Esophagus (tissue), 2 donors: ENCODE measurements around the gene HDAC4. TPM values are rescaled to one million over a fixed set of nuclear protein-coding genes. Genes with fewer than 3 reads are reported as not detected.
A peak's percentile ranks its signal among the peaks of the same experiment; 100 is the strongest.

Experiments
- H3K27ac ChIP-seq, 2 donors: one replicate each; pipeline ENCODE4 v1.5.1; 2013; ENCODE audit warnings: low read depth in 2 of 2, mild to moderate bottlenecking in 2 of 2, inconsistent platforms in 1 of 2, low read length in 1 of 2, moderate library complexity in 1 of 2
- H3K27me3 ChIP-seq, 2 donors: one replicate each; pipeline ENCODE4 v1.6.1; 2013; ENCODE audit warnings: low read length in 2 of 2, control low read depth in 1 of 2, mild to moderate bottlenecking in 1 of 2; ENCODE audit not compliant: insufficient read depth in 2 of 2, control insufficient read depth in 1 of 2
- H3K36me3 ChIP-seq, 2 donors: one replicate each; pipeline ENCODE4 v1.6.1; 2013; ENCODE audit warnings: low read length in 1 of 2; ENCODE audit not compliant: control insufficient read depth in 2 of 2, insufficient read depth in 2 of 2
- H3K4me1 ChIP-seq, 2 donors: one replicate each; pipeline ENCODE4 v1.6.1; 2013; ENCODE audit warnings: low read length in 1 of 2; ENCODE audit not compliant: control insufficient read depth in 2 of 2, insufficient read depth in 2 of 2
- H3K4me3 ChIP-seq, 2 donors: one replicate each; pipeline ENCODE4 v1.5.1; 2013; ENCODE audit warnings: low read length in 2 of 2, mild to moderate bottlenecking in 2 of 2, low read depth in 1 of 2, moderate library complexity in 1 of 2
- H3K9me3 ChIP-seq, 2 donors: one replicate each; pipeline ENCODE4 v1.6.1; 2013; ENCODE audit warnings: mild to moderate bottlenecking in 2 of 2, low read depth in 1 of 2, low read length in 1 of 2, moderate library complexity in 1 of 2; ENCODE audit not compliant: control insufficient read depth in 2 of 2, insufficient read depth in 1 of 2
- WGBS, 2 donors: extraction: QIAGEN DNeasy Blood & Tissue Kit; methylation state at CpG; one replicate each; pipeline ENCODE4 v1.1.7; 2013; 5-methylcytosine and 5-hydroxymethylcytosine counted together
- polyA plus RNA-seq, 2 donors: library from polyadenylated mRNA; stranded (reverse); fragments of 200-250 nt; gene quantifications; one replicate each; pipeline ENCODE4 v1.2.3, GENCODE V29; 2013
- donor health status: healthy with polysubstance abuse.
- donor health status: Bipolar disorder and iron deficiency.

The HDAC4 gene
- polyA plus RNA-seq, 2 donors: 5.9 to 10.2 TPM

DNA sequence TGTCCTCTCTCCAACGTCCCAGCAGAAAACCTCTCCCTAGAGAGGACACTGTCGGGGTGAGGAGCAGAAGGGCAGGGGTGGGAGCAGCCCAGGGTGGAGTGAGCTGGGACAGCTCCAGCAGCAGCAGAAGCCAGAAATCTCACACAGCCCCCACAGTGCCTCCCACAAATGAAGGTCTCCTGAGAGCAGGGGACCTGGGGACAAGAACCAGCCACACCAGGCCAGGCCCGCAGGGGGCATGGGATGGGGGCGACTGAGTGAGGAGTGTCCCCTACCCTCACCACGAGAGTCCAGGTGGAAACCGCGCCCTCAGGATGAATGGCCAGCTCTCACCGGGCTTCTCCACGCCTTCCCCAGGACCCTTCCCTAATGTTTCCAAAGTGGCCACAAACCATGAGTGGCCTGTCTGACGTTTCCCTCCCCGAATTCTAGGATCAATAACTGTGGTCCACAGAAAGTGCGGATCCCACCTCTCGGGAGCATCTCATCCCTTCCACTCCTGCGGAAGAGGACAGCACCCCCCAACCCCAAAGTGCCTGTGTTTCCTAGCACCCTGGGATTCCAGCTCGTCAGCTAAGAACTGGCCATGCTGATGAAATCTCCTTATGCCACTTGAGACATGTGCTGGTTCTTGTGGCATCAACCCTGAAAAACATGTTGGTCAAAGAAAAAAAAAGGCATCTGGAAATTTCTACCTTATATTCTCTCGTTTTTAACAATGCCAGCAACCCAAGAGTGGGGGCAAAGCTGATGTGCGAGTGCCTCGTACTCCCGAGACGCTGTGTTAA is 121.1 kb downstream of the HDAC4 start:
- Histone ChIP-seq H3K27ac (peak overlapping the region; percentile 3 to 75), H3K4me3 (no peak overlapping the region), H3K9me3 (no peaks in the 10 kb centered on the region), H3K36me3 (no peaks in the 10 kb centered on the region), H3K27me3 (no peaks in the 10 kb centered on the region), H3K4me1 (peaks cover 23 to 29% of the 10 kb centered on the region in 2 donors)
- WGBS, 2 donors: 79 to 84% methylated on average over 20 of the region's 20 CpGs

DNA sequence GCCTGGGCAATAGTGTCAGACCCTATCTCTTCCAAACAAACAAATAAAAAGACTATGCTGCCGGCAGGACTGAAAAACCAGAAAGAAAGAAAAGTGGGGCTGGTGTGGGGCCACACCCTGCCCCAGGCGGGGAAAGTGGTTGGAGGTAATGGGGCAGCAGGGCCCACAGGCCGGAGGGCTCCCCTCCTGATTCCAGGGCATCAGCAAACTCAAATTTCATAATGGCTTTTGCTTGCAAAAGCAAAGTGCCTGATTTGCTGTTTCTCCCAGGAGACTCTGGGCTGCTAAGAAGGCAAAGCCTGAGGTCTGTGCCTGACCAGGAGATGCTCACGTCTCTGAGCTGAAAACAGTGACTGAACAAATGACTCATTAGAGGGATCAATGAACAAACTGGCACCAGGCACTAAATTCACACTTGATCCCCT is 121.9 kb downstream of the HDAC4 start:
- Histone ChIP-seq H3K27me3 (no peaks in the 10 kb centered on the region), H3K9me3 (no peaks in the 10 kb centered on the region), H3K27ac (peak overlapping the region; percentile 3 to 67), H3K4me3 (no peak overlapping the region), H3K36me3 (no peaks in the 10 kb centered on the region), H3K4me1 (peaks cover 23 to 29% of the 10 kb centered on the region in 2 donors)
- 45 to 65% methylated on average over 4 of the region's 4 CpGs for WGBS, 2 donors

DNA sequence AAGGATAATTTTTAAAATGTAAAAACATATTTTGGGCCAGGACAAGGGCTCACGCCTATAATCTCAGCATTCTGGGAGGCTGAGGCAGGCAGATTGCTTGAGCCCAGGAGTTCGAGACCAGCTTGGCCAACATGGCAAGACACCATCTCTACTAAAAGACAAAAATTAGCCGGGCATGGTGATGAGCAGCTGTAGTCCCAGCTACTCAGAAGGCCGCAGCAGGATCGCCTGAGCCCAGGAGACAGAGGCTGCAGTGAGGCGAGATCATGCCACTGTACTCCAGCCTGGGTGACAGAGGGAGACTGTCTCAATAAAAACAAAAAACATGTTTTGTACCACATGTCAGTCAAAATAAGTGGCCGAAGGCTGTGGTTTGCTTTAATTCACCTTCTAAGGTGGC is 122.5 kb downstream of the HDAC4 start:
- Histone ChIP-seq H3K9me3 (no peaks in the 10 kb centered on the region), H3K36me3 (no peaks in the 10 kb centered on the region), H3K27ac (no peak overlapping the region), H3K4me1 (peaks cover 23 to 29% of the 10 kb centered on the region in 2 donors), H3K4me3 (no peak overlapping the region), H3K27me3 (no peaks in the 10 kb centered on the region)
- WGBS, 2 donors: 89 to 95% methylated on average over 7 of the region's 7 CpGs

DNA sequence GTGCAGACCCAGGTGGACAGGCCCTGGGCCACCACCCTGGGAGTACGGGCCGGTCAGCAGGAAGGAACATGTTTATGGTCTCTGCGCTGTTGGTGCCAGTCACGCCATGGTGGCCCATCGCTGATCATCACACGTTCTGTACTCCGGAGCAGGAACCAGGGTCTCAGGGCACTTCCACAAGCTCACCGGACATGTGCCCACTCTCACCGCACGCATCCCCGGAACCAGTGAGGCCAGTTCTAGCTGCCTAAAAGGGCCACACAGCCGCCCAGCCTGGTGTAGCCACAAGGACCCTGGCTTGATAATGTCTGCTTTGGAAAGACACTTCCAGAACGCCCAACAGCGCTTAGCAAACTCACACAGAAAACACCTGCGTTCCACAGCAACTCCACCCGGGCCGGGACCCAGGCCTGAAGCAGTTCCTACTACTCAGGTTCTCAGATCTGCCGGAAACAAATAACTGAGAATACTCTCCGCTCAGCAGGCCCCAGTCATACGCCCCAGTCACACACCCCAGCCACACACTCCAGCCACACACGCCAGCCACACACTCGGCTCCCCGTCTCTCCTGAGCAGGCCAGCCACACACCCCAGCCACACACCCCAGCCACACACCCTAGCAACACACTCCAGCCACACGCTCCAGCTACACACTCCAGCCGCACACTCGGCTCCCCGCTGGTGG is 123.3 kb downstream of the HDAC4 start:
- H3K4me3 ChIP-seq: no peak overlapping the region
- no peaks in the 10 kb centered on the region for H3K27me3 ChIP-seq
- H3K4me1 ChIP-seq: peaks cover 23 to 29% of the 10 kb centered on the region in 2 donors
- WGBS, 2 donors: 92 to 97% methylated on average over 26 to 27 of the region's 27 CpGs
- no peak overlapping the region for H3K27ac ChIP-seq
- no peaks in the 10 kb centered on the region for H3K9me3 ChIP-seq
- H3K36me3 ChIP-seq: no peaks in the 10 kb centered on the region

DNA sequence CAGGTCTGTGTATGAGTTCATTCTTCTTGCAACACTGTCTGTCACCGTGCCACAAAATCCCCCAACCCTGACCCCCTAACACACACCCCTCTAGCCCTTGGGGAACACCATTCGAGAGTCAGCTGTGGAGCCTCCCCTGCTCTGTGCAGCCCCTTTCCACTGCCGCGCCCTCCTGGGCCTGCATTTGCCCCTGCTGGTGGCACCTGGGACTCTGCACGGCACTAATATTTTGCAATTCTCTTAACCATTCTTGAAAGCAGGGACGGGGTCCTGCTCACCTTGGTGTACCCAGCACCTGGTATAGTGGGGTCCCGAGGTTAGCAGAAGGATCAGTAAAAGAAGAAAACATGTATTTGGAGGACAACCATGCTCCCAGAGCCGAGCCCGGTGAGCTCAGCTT is 124.0 kb downstream of the HDAC4 start:
- Histone ChIP-seq H3K27me3 (no peaks in the 10 kb centered on the region), H3K9me3 (no peaks in the 10 kb centered on the region), H3K36me3 (no peaks in the 10 kb centered on the region), H3K27ac (no peak overlapping the region), H3K4me3 (no peak overlapping the region), H3K4me1 (peaks cover 23 to 29% of the 10 kb centered on the region in 2 donors)
- 92 to 93% methylated on average over 9 of the region's 9 CpGs for WGBS, 2 donors

DNA sequence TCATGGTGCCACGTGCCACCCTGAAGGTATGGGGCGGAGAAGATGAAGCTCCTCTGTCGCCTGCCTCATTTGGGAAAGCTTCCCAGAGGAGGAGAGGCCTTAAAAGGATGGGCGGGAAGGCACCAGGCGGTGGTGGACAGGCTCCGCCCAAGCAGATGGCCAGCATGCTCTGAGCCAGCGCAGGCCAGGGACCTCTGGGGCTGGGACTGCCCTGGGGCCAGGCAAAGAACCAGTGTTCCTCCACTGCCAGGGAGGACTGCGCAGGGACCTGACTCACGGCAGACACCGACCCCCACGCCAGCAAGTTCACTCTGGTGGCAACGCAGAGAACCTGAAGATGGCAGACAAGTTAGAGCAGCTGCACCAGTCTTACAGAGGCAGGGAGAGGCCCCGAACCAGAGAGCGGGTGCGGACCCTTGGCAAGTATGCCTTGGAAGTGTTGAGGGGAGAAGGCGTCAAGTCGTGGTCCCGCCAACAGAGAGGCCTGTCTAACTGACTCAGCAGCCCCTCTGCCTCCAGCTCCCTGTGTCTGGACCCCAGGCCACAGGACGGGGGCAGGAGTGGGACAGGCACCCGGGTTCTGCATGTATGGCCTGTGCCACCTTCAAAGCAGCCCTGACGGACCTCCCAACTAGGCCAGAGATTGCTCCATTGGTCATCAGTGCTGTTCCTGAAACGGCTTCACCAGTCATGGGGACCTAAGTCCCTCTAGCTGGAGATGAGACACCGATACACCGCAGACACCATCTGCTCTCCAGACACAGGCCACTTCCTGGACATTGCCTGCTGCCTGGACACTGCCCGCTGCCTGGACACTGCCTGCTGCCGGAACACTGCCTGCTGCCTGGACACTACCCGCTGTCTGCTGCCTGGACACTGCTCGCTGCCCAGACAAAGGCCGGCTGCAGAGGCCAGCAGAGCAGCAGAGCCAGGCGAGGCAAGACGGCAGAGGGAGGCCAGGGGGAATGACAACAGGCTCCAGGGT is 124.7 kb downstream of the HDAC4 start:
- H3K27ac ChIP-seq: peak overlapping the region; percentile 80 to 81
- WGBS, 2 donors: 76 to 81% methylated on average over 31 of the region's 31 CpGs
- H3K27me3 ChIP-seq: no peaks in the 10 kb centered on the region
- H3K4me1 ChIP-seq: peaks cover 23 to 29% of the 10 kb centered on the region in 2 donors
- peaks cover 0 to 3% of the 10 kb centered on the region in 2 donors for H3K36me3 ChIP-seq
- H3K4me3 ChIP-seq: no peak overlapping the region
- H3K9me3 ChIP-seq: no peaks in the 10 kb centered on the region

DNA sequence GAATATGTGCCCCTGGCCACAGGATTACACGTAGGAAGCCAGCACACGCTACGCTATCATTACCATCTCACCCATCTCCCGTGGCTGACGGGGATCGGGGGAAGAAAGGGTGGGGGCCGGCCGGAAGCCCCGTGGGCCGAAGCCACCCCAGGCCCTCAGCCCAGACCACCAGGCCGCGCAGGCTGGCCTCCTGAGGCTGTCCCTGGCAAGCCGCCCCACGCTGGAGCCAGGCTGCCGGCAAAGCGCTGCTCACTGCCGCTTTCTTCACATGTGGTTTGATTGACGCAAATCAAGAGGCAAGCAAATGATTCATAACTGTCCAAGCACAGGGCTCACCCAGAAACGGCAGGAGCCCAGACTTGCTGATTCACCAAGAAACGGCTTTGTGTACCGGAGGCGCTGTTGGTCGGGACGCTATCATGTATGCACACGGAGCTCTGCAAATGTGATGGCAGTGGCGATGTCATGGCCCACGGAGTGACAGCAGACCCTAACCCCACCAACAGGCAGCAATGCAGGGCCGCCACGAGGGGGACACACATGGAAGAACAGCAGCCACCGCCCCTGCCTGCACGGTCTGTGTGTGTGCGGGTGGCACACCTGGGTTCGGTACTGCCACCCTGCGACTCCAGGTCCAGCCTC is 125.7 kb downstream of the HDAC4 start:
- peak overlapping the region; percentile 19 to 23 for H3K4me3 ChIP-seq
- WGBS, 2 donors: 21 to 34% methylated on average over 34 of the region's 34 CpGs
- H3K9me3 ChIP-seq: no peaks in the 10 kb centered on the region
- peaks cover 20 to 26% of the 10 kb centered on the region in 2 donors for H3K4me1 ChIP-seq
- H3K36me3 ChIP-seq: peaks cover 0 to 3% of the 10 kb centered on the region in 2 donors
- H3K27ac ChIP-seq: peak overlapping the region; percentile 81 to 82
- H3K27me3 ChIP-seq: no peaks in the 10 kb centered on the region

DNA sequence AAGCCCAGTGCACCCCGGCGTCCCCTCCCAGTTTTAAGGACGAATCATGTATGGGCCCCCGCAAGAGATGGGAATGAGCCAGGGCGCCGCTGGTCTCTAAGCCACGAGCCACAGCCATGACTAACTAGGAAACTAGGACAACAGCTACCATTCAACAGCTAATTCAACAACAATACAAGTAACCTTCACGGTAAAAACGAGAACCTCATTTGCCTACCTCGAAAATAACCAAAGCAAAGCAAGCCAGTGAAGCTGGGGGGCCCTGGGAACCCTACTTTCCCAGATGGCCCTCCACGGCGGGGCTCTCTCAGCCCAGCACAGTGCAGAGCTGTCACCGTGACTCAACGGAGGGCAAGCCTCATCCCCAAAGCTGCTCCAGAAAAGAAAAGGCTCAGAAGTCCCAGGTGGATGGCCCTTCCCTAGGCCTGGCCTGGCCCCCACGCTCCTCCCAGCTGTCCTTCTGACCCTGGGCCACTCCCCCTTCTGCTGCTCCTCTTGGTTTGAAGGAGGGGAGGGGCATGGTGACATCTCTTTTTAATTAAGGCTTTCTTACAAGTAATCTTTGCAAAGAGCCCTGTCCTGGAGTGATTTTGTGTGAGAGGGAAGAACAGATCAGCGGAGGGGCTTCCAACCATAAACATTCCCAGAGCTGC is 126.3 kb downstream of the HDAC4 start:
- Histone ChIP-seq H3K4me3 (peak overlapping the region in 1 of 2 donors; percentile 23), H3K36me3 (peaks cover 0 to 3% of the 10 kb centered on the region in 2 donors), H3K27me3 (no peaks in the 10 kb centered on the region), H3K27ac (peak overlapping the region; percentile 81 to 82), H3K9me3 (no peaks in the 10 kb centered on the region), H3K4me1 (peaks cover 15 to 21% of the 10 kb centered on the region in 2 donors)
- 63 to 64% methylated on average over 15 to 16 of the region's 16 CpGs for WGBS, 2 donors
